ENCODE measurements around the gene NYAP2.

- TF ChIP-seq CTCF (conservative IDR thresholded peaks at IDR 0.05 in 1 of 2, IDR thresholded peaks at IDR 0.05 in 1 of 2; ENCODE audit: low read depth in 1 of 2, low read length in 2 of 2) = no peak
- TF ChIP-seq EZH2 (IDR thresholded peaks at IDR 0.05; ENCODE audit: low read length, missing control alignments) = no peak
These were observed 202.7 kb downstream of the NYAP2 start for GRCh38 chr2:225602205-225602604.
